HCT116 (cell line): ENCODE results near the gene TMEM201. TPM values are rescaled to one million over a fixed set of nuclear protein-coding genes. Genes with fewer than 3 reads are reported as not detected.

Source experiments
- ATAC-seq: fragments of 200-7000 bp; cut with Tn5 transposase; 2 replicates; pipeline ENCODE4 v1.9.1; 2020; ENCODE audit warnings: mild to moderate bottlenecking, moderate library complexity
- BruUV-seq: library from RNA; stranded (reverse); fragments of 400-500 nt; replicated peaks from 2 replicates; lab custom pipeline; 2021; lab: Mats Ljungman, UMichigan
- CTCF ChIA-PET: fragments of 300-600 bp; sonication (Branson Sonifier 250); formaldehyde crosslinking; loops from one replicate; lab custom pipeline; 2021; ENCODE audit warnings: antibody characterized with exemption; lab: Charles Lee
- POLR2A ChIA-PET: fragments of 300-600, 350-600 bp; sonication (Branson Sonifier 250); formaldehyde crosslinking; loops from one replicate; lab custom pipeline; 2021; ENCODE audit warnings: antibody characterized with exemption; lab: Charles Lee
- RAD21 ChIA-PET, 2 experiments: fragments of 300-600 bp; sonication (Branson Sonifier 250); formaldehyde crosslinking; loops; one replicate each; lab custom pipeline; 2023; ENCODE audit warnings: low total read pairs in 2 of 2; ENCODE audit not compliant: uncharacterized antibody in 2 of 2, unreplicated experiment in 2 of 2, low non-redundant PET in 1 of 2; lab: Charles Lee
- DNase-seq: peaks from one replicate; pipeline ENCODE4 v3.0.0-alpha.2; 2010; ENCODE audit warnings: low read depth, low spot score
- H2AFZ ChIP-seq: fragments of 200-600 bp; shearing (Covaris generic), sonication (generic); 2 replicates; pipeline ENCODE4 v1.6.1; 2017; ENCODE audit warnings: low read depth, mixed run types, mixed read lengths, antibody characterized with exemption, low read length; ENCODE audit not compliant: poor library complexity, severe bottlenecking
- H3K27ac ChIP-seq: 2 replicates; pipeline ENCODE4 v1.5.1; 2012; ENCODE audit warnings: low read depth, low read length
- H3K27me3 ChIP-seq: fragments of 200-600 bp; sonication (generic); 2 replicates; pipeline ENCODE4 v1.6.1; 2016; ENCODE audit warnings: mixed run types, low read length, mixed read lengths; ENCODE audit not compliant: insufficient read depth
- H3K36me3 ChIP-seq, 2 experiments: fragments of 200-500 bp in 1 of 2; fragments of 200-600 bp in 1 of 2; sonication (Bioruptor generic) in 1 of 2; sonication (generic) in 1 of 2; 2 replicates each; pipeline versions ENCODE4 v1.5.1 to v1.6.1; 2014 to 2016; ENCODE audit warnings: low read length in 2 of 2, inconsistent platforms in 1 of 2, mixed read lengths in 1 of 2, mixed run types in 1 of 2; ENCODE audit not compliant: insufficient read depth in 2 of 2, control insufficient read depth in 1 of 2
- H3K4me1 ChIP-seq, 2 experiments: fragments of 200-600 bp in 1 of 2; sonication (generic) in 1 of 2; 2 replicates each; pipeline versions ENCODE4 v1.5.1 to v1.6.1; 2012 to 2017; ENCODE audit warnings: low read length in 2 of 2, inconsistent platforms in 1 of 2, mild to moderate bottlenecking in 1 of 2, mixed read lengths in 1 of 2, mixed run types in 1 of 2, moderate library complexity in 1 of 2; ENCODE audit not compliant: insufficient read depth in 2 of 2, control insufficient read depth in 1 of 2
- H3K4me2 ChIP-seq: fragments of 200-600 bp; sonication (generic); 2 replicates; pipeline ENCODE4 v1.6.1; 2017; ENCODE audit warnings: mixed run types, low read length, mixed read lengths
- H3K4me3 ChIP-seq, 2 experiments: fragments of 200-600 bp in 1 of 2; sonication (generic) in 1 of 2; replicated peaks in 1 of 2; 2 replicates each; pipeline ENCODE4 v1.5.1; 2011 to 2016; ENCODE audit warnings: low read length in 2 of 2, control low read depth in 1 of 2, low read depth in 1 of 2, mild to moderate bottlenecking in 1 of 2, mixed read lengths in 1 of 2, mixed run types in 1 of 2
- H3K79me2 ChIP-seq: fragments of 200-600 bp; sonication (generic); 2 replicates; pipeline ENCODE4 v1.6.1; 2017; ENCODE audit warnings: mild to moderate bottlenecking, mixed run types, low read length, moderate library complexity, mixed read lengths; ENCODE audit not compliant: insufficient read depth
- H3K9ac ChIP-seq: fragments of 200-600 bp; sonication (generic); 2 replicates; pipeline ENCODE4 v1.6.1; 2016; ENCODE audit warnings: low read length, mixed read lengths
- H3K9me2 ChIP-seq: fragments of 200-600 bp; sonication (generic), shearing (Covaris generic); 2 replicates; pipeline ENCODE4 v1.6.1; 2017; ENCODE audit warnings: mixed run types, mild to moderate bottlenecking, moderate library complexity; ENCODE audit not compliant: insufficient read depth
- H3K9me3 ChIP-seq, 2 experiments: fragments of 200-500 bp in 1 of 2; fragments of 200-600 bp in 1 of 2; sonication (Bioruptor generic) in 1 of 2; sonication (generic) in 1 of 2; 2 replicates each; pipeline ENCODE4 v1.6.1; 2014 to 2017; ENCODE audit warnings: low read length in 2 of 2, mixed read lengths in 2 of 2, inconsistent platforms in 1 of 2, low read depth in 1 of 2, mild to moderate bottlenecking in 1 of 2, mixed run types in 1 of 2, moderate library complexity in 1 of 2; ENCODE audit not compliant: control insufficient read depth in 1 of 2, insufficient read depth in 1 of 2
- H4K20me1 ChIP-seq: fragments of 200-600 bp; sonication (generic), shearing (Covaris generic); 2 replicates; pipeline ENCODE4 v1.6.1; 2017; ENCODE audit warnings: mixed run types, mild to moderate bottlenecking, moderate library complexity; ENCODE audit not compliant: insufficient read depth
- CBX3 ChIP-seq: IDR thresholded peaks from 2 replicates; pipeline ENCODE4 v1.6.1; 2012; ENCODE audit warnings: low read depth
- EGR1 ChIP-seq: IDR thresholded peaks from 2 replicates; pipeline ENCODE4 v1.6.1; 2012; ENCODE audit warnings: low read depth
- EZH2phosphoT487 ChIP-seq: fragments of 200-600 bp; IDR thresholded peaks from 2 replicates; pipeline ENCODE4 v1.6.1; 2018; ENCODE audit warnings: antibody characterized with exemption, borderline replicate concordance
- FOSL1 ChIP-seq: IDR thresholded peaks from 2 replicates; pipeline ENCODE4 v1.6.1; 2012; ENCODE audit warnings: low read depth
- JUND ChIP-seq: IDR thresholded peaks from 2 replicates; pipeline ENCODE4 v1.6.1; 2012
- POLR2A ChIP-seq: IDR thresholded peaks from 2 replicates; pipeline ENCODE4 v1.7.0; 2011; ENCODE audit warnings: borderline replicate concordance; ENCODE audit not compliant: insufficient read depth, insufficient read length; ENCODE audit errors: extremely low read depth
- RAD21 ChIP-seq: IDR thresholded peaks from 2 replicates; pipeline ENCODE4 v1.6.1; 2012; ENCODE audit warnings: low read depth, mild to moderate bottlenecking
- SIN3A ChIP-seq: IDR thresholded peaks from 2 replicates; pipeline ENCODE4 v1.6.1; 2012; ENCODE audit warnings: low read depth
- SRF ChIP-seq: IDR thresholded peaks from 2 replicates; pipeline ENCODE4 v1.6.1; 2012; ENCODE audit warnings: low read depth
- TCF7L2 ChIP-seq: IDR thresholded peaks from 2 replicates; pipeline ENCODE4 v1.7.0; 2011; ENCODE audit warnings: borderline replicate concordance, inconsistent platforms; ENCODE audit not compliant: insufficient read depth, insufficient read length; ENCODE audit errors: extremely low read depth
- ZFX ChIP-seq: fragments of 450-650 bp; IDR thresholded peaks from 2 replicates; pipeline ENCODE4 v1.6.1; 2017
- ZNF274 ChIP-seq: fragments of 200-500 bp; sonication (Bioruptor generic); IDR thresholded peaks from 2 replicates; pipeline ENCODE4 v1.6.1; 2014; ENCODE audit warnings: mild to moderate bottlenecking, low read depth, low read length, inconsistent platforms
- intact Hi-C: fragments of 100-400 bp; cut with micrococcal nuclease; formaldehyde crosslinking; loops from 2 replicates; pipeline ENCODE4 v1.10.0; 2022
- total RNA-seq: library from RNA; stranded (reverse); gene quantifications from one replicate; pipeline ENCODE4 v1.2.1, GENCODE V29; 2021; ENCODE audit not compliant: unreplicated experiment
- TF ChIP-seq, protein P1 (sequence below): IDR thresholded peaks from 2 replicates; pipeline ENCODE4 v1.6.1; 2011; ENCODE audit warnings: mild to moderate bottlenecking, low read length, moderate library complexity; ENCODE audit not compliant: insufficient replicate concordance; ENCODE audit errors: extremely low read depth
- TF ChIP-seq, protein P2 (sequence below): IDR thresholded peaks from 2 replicates; pipeline ENCODE4 v1.6.1; 2012
- TF ChIP-seq, protein P3 (sequence below): IDR thresholded peaks from 2 replicates; pipeline ENCODE4 v1.6.1; 2012

TMEM201 gene
- total RNA-seq, 1 experiment from 2014 or later: 27.6 TPM

DNA sequence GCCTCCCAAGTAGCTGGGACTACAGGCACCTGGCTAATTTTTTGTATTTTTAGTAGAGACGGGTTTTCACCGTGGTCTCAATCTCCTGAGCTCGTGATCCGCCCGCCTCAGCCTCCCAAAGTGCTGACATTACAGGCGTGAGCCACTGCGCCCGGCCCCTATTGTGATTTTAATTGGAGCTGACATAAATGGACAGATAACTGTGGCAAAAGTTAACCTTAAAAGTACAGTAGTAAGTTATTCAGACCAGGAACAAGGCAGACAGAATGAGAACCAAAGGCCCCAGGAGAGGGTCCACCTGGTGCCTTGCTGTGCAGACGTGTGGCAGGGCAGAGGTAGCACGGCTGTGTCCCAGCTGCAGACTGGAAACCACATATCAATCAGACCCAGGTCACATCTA, 11.0 kb downstream of the TMEM201 start (continued):
- TF ChIP-seq, protein P1, sequence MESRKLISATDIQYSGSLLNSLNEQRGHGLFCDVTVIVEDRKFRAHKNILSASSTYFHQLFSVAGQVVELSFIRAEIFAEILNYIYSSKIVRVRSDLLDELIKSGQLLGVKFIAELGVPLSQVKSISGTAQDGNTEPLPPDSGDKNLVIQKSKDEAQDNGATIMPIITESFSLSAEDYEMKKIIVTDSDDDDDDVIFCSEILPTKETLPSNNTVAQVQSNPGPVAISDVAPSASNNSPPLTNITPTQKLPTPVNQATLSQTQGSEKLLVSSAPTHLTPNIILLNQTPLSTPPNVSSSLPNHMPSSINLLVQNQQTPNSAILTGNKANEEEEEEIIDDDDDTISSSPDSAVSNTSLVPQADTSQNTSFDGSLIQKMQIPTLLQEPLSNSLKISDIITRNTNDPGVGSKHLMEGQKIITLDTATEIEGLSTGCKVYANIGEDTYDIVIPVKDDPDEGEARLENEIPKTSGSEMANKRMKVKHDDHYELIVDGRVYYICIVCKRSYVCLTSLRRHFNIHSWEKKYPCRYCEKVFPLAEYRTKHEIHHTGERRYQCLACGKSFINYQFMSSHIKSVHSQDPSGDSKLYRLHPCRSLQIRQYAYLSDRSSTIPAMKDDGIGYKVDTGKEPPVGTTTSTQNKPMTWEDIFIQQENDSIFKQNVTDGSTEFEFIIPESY: no peak

DNA sequence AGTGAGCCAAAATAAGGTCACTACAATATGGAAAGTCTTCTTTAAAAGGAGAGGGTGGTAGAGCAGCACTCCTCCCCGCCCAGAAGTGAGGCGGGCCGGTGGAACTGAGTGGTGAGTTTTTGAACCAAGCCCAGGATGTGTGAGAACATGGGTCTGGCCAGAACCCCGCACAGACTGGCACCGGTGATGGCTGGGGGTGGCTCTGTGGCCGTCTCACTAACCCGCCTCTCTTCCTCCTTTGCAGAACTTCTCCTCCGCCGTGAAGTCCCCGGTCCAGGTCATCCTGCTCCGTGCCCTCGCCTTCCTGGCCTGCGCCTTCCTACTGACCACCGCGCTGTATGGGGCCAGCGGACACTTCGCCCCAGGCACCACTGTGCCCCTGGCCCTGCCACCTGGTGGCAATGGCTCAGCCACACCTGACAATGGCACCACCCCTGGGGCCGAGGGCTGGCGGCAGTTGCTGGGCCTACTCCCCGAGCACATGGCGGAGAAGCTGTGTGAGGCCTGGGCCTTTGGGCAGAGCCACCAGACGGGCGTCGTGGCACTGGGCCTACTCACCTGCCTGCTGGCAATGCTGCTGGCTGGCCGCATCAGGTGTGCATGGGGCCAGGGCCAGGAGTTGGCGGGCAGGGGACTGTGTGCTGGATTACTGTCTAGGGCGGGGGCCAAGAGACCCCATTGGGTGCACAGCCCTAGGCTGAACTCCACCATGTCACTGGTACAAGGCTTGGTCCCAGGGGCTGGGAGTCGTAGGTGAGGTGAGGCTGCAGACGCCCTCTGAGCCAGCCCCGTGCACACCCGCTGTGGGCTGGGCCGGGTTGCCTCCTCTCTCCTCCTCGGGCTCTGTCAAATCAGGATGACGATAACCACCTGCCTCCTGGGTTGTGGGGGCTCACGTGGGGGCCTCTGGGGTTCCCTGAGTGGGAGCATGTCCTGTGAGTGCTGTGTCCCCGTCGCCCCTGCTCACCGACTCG, 12.4 kb downstream of the TMEM201 start:
- no peak for ATAC-seq
- intact Hi-C loops: no loop called here
- H3K27ac ChIP-seq: no peak overlapping the region
- no peak for TF ChIP-seq EZH2phosphoT487
- TF ChIP-seq ZFX: no peak
- no peak for TF ChIP-seq FOSL1
- no peak for TF ChIP-seq EGR1
- no peak for TF ChIP-seq TCF7L2
- TF ChIP-seq, protein P2, sequence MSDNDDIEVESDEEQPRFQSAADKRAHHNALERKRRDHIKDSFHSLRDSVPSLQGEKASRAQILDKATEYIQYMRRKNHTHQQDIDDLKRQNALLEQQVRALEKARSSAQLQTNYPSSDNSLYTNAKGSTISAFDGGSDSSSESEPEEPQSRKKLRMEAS: no peak
- no peak for TF ChIP-seq JUND
- no peak for TF ChIP-seq CBX3
- no peak for TF ChIP-seq SIN3A
- TF ChIP-seq ZNF274: no peak
- TF ChIP-seq, protein P3, sequence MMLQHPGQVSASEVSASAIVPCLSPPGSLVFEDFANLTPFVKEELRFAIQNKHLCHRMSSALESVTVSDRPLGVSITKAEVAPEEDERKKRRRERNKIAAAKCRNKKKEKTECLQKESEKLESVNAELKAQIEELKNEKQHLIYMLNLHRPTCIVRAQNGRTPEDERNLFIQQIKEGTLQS: no peak
- TF ChIP-seq SRF: no peak
- TF ChIP-seq, protein P1: no peak
- no peak for TF ChIP-seq POLR2A
- TF ChIP-seq RAD21: no peak
- TF ChIP-seq, all 23 proteins: peak for 0
- H4K20me1 ChIP-seq: no peaks in the 10 kb centered on the region
- no peaks in the 10 kb centered on the region for H3K9me3 ChIP-seq
- no peak overlapping the region for H3K4me3 ChIP-seq
- no peaks in the 10 kb centered on the region for H3K4me1 ChIP-seq
- no peak overlapping the region for H3K4me2 ChIP-seq
- no peak overlapping the region for H3K9ac ChIP-seq
- DNase-seq: no peak
- ChIA-PET CTCF (no interaction called here), RAD21 (no interaction called here), POLR2A (no interaction called here)
- no peak overlapping the region for H2AFZ ChIP-seq
- no peaks in the 10 kb centered on the region for H3K27me3 ChIP-seq
- no peaks in the 10 kb centered on the region for H3K9me2 ChIP-seq
- H3K36me3 ChIP-seq: peaks cover 7 to 36% of the 10 kb centered on the region in 2 experiments; a peak in 3 of 4 replicates
- peaks cover 8% of the 10 kb centered on the region; the same call in 1 of the 2 replicates for H3K79me2 ChIP-seq
- BruUV-seq: no TSS peak
